ENCODE results near the gene NCAPG2. TPM values are rescaled to one million over a fixed set of nuclear protein-coding genes. Genes with fewer than 3 reads are reported as not detected.
"Not testable (repeated sequence)": the region's sequence is repeated elsewhere in the genome, so short reads cannot be mapped to it uniquely, and the experiment has no call there.

NCAPG2 gene
- total and polyA plus RNA-seq, 2 experiments from 2014 or later: 38.7 to 91.2 TPM

DNA sequence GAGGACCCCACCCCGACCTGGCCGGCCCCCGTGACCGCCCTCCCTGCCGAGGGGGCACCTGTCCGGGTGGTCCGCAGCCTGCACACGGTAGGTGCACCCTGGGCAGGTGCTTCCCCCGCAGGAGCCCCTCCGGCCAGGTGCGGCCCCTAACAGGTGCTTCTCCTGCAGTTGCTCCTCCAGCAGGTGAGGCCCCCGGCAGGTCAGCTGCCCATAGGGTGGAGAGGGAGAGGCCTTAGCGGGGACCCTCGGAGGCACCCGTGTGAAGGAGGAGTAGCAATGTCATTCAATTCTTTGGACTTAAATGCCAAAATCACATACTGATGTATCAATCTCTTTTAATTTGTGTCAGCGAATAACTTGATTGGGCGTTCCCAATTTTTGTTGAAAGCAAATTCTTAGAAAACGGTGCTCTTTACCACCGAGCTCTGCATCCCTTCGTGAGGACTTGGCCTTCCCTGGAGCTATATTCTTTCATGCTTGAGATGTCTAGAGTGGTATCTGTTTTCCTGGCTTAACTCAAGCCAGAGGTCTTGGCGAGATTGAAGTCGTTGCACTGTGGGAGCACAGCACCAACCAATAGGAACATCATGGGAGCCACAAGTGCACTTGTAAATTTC is 738 bp upstream of the NCAPG2 start (continued):
- TF ChIP-seq POLR2AphosphoS5 (IDR thresholded peaks at IDR 0.05; ENCODE audit: low read depth): no peak
- TF ChIP-seq, protein P1, sequence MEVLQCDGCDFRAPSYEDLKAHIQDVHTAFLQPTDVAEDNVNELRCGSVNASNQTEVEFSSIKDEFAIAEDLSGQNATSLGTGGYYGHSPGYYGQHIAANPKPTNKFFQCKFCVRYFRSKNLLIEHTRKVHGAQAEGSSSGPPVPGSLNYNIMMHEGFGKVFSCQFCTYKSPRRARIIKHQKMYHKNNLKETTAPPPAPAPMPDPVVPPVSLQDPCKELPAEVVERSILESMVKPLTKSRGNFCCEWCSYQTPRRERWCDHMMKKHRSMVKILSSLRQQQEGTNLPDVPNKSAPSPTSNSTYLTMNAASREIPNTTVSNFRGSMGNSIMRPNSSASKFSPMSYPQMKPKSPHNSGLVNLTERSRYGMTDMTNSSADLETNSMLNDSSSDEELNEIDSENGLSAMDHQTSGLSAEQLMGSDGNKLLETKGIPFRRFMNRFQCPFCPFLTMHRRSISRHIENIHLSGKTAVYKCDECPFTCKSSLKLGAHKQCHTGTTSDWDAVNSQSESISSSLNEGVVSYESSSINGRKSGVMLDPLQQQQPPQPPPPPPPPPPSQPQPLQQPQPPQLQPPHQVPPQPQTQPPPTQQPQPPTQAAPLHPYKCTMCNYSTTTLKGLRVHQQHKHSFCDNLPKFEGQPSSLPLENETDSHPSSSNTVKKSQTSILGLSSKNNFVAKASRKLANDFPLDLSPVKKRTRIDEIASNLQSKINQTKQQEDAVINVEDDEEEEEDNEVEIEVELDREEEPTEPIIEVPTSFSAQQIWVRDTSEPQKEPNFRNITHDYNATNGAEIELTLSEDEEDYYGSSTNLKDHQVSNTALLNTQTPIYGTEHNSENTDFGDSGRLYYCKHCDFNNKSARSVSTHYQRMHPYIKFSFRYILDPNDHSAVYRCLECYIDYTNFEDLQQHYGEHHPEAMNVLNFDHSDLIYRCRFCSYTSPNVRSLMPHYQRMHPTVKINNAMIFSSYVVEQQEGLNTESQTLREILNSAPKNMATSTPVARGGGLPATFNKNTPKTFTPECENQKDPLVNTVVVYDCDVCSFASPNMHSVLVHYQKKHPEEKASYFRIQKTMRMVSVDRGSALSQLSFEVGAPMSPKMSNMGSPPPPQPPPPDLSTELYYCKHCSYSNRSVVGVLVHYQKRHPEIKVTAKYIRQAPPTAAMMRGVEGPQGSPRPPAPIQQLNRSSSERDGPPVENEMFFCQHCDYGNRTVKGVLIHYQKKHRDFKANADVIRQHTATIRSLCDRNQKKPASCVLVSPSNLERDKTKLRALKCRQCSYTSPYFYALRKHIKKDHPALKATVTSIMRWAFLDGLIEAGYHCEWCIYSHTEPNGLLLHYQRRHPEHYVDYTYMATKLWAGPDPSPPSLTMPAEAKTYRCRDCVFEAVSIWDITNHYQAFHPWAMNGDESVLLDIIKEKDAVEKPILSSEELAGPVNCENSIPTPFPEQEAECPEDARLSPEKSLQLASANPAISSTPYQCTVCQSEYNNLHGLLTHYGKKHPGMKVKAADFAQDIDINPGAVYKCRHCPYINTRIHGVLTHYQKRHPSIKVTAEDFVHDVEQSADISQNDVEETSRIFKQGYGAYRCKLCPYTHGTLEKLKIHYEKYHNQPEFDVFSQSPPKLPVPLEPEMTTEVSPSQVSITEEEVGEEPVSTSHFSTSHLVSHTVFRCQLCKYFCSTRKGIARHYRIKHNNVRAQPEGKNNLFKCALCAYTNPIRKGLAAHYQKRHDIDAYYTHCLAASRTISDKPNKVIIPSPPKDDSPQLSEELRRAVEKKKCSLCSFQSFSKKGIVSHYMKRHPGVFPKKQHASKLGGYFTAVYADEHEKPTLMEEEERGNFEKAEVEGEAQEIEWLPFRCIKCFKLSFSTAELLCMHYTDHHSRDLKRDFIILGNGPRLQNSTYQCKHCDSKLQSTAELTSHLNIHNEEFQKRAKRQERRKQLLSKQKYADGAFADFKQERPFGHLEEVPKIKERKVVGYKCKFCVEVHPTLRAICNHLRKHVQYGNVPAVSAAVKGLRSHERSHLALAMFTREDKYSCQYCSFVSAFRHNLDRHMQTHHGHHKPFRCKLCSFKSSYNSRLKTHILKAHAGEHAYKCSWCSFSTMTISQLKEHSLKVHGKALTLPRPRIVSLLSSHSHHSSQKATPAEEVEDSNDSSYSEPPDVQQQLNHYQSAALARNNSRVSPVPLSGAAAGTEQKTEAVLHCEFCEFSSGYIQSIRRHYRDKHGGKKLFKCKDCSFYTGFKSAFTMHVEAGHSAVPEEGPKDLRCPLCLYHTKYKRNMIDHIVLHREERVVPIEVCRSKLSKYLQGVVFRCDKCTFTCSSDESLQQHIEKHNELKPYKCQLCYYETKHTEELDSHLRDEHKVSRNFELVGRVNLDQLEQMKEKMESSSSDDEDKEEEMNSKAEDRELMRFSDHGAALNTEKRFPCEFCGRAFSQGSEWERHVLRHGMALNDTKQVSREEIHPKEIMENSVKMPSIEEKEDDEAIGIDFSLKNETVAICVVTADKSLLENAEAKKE (CRISPR knock-in tag; IDR thresholded peaks at IDR 0.05): no peak

DNA sequence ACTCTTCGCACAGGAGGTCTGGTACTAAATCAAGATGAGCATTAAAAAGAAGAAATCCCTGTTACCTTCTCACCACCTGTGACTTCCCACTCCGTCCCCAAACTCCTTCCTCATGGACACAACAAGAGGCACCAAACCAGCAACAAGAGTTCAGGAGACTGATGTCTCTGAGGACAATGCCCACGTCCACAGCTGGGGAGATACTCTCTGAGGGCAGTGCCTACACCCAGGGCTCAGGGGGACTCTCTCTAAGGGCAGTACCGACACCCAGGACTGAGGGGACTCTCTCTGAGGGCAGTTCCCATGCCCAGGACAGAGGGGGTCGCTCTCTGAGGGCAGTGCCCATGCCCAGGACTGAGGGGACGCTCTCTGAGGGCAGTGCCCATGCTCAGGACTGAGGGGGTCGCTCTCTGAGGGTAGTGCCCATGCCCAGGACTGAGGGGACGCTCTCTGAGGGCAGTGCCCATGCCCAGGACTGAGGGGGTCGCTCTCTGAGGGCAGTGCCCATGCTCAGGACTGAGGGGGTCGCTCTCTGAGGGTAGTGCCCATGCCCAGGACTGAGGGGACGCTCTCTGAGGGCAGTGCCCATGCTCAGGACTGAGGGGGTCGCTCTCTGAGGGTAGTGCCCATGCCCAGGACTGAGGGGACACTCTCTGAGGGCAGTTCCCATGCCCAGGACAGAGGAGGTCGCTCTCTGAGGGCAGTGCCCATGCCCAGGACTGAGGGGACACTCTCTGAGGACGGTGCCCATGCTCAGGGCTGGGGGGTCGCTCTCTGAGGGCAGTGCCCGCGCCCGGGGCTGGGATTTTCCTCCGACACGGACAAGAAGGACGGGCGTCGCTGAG is 703 bp downstream of the NCAPG2 start:
- Histone ChIP-seq H3K4me3 (peak overlapping the region; percentile 91), H3K27ac (ENCODE audit: low read depth) (0 out of 2 replicates have a peak overlapping the region, but pooled peaks have one; percentile 18), H3K36me3 (ENCODE audit: insufficient read depth) (peaks cover 20% of the 10 kb centered on the region), H3K4me2 (peak overlapping the region; percentile 95), H3K79me2 (replicated peaks; ENCODE audit: insufficient read depth) (peaks cover 47% of the 10 kb centered on the region), H3K4me1 (ENCODE audit: insufficient read depth) (peaks cover 33% of the 10 kb centered on the region), H4K20me1 (replicated peaks; ENCODE audit: insufficient read depth) (peaks cover 16% of the 10 kb centered on the region)
- not testable (repeated sequence) for H3K27me3 Mint-ChIP-seq (ENCODE audit: insufficient read depth, low read depth, poor library complexity); DNase-seq (ENCODE audit: low spot score); H3K9me2 ChIP-seq (ENCODE audit: insufficient read depth); H3F3A ChIP-seq (replicated peaks; ENCODE audit: low read depth); H3K27me3 ChIP-seq (ENCODE audit: insufficient read depth); ATAC-seq; H2AFZ ChIP-seq
- H3K4me1 Mint-ChIP-seq: peaks cover 39% of the 10 kb centered on the region
- H3K36me3 Mint-ChIP-seq (ENCODE audit: low read depth): peaks cover 41% of the 10 kb centered on the region
- H3K4me3 Mint-ChIP-seq: peak overlapping the region; percentile 84
- peaks cover 13% of the 10 kb centered on the region for H3K9me3 Mint-ChIP-seq
- peak overlapping the region; percentile 92 for H3K27ac Mint-ChIP-seq

Data from GM23338 (cell line).